Endometrium (tissue), 2 donors: ENCODE results near the gene NACAD.
"Not testable (repeated sequence)": the region's sequence is repeated elsewhere in the genome, so short reads cannot be mapped to it uniquely, and the experiment has no call there.

Source experiments
- FAIRE-seq: peaks from 2 replicates; lab custom pipeline; 2012; peaks lifted over from hg19 to GRCh38; lab: Jason Lieb, UNC
- donor health status: control.
- donor health status: control.

Gene NACAD

GRCh38 chr7:45053941-45054340 is 34.8 kb downstream of the NACAD start:
- no peak for FAIRE-seq

DNA sequence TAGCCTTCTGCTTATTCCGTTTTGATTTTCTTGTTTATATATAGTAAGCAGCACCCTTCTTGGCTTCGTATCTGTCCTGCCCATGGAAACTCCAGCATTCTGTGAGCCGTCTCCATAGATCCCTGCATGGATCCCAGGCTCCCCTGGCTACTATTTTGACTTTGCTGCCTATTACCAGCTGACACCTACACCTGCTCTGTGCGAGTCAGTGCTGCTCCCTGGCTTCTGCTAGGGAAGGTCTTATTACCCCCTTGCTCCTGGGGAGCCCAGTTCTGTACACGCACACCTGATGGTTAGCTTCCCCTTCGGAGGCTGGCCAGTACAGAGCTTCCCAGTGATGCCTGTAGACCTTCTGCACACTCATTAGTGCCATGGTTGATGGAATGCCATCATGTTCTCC is 35.4 kb downstream of the NACAD start:
- FAIRE-seq, result no peak

- FAIRE-seq, result no peak
Measured at GRCh38 chr7:45052011-45052410, 36.8 kb downstream of the NACAD start.

- FAIRE-seq, result no peak
Measured at GRCh38 chr7:45050198-45050597, 38.6 kb downstream of the NACAD start.

DNA sequence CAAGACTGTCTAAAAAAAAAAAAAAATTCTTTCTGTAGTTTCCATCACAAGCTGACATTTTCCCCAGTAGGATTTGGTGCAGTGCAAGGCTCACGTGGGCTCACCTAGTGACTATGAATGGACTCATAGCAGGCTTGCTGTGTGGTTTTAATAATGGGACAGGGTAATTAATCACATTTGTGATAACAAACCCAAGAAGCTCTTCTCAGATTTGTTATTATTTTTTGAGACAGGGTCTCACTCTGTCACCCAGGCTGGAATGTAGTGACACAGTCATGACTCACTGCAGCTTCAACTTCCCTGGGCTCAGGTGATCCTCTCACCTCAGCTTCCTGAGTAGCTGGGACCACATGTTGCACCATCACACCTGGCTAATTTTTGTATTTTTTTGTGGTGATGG is 40.0 kb downstream of the NACAD start:
- FAIRE-seq, result no peak

DNA sequence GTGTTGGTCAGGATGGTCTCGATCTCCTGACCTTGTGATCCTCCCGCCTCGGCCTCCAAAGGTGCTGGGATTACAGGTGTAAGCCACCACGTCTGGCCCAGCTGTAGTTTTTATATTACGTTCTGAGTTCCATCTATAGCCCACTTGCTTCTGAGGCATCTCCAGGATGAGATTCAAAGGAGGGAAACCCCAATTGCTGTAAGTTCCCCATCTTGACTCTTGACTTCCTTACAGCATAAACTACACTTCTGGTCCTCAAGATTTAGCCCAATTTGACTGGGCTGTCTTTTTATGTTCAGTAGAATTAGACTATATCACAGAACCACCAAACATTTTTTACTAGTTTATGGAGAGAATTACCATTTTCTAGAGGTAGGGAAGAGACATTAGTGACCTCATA is 44.4 kb downstream of the NACAD start:
- no peak for FAIRE-seq

DNA sequence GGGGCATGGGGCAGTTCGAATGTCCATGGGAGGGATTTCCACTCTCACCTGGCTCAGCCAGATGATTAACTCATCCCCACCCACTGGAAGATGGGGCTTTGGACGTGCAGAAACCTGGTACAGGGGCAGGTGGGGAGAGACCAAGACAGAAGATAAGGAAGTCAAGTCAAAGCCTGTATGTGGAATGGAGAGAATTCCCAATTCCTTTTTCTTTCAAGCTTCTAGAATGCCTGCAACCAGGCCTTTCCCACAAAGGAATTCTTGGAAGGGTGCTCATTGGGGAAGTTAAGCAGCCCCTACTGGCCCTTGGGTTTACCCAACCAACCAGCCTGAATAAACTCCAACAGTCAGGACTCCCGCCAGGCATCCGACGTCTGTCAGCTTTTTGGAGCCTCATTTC is 49.7 kb downstream of the NACAD start:
- no peak for FAIRE-seq

- no peak for FAIRE-seq
Measured at GRCh38 chr7:45037876-45038275, 50.9 kb downstream of the NACAD start.

DNA sequence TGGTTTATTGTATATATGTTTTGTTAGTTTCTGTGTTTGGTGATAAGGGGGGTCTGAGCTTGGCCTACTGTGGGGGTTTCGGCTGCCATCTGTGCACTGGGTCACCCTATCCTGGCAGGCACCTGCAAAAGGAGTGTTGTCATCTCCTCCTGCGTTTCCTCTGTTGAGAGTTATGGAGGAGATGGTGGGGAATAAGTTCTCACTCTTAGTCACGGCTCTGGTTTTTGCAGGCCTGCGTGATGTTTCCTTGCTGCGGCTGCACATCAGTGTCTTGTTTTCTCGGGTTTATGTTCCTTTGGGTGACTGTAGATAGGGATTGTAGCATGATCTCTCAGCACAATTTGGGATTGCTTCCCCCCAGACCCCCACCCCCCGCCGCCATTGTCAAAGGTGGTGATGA is 52.0 kb downstream of the NACAD start:
- no peak for FAIRE-seq

- FAIRE-seq, result no peak
Measured at GRCh38 chr7:45036317-45036716, 52.5 kb downstream of the NACAD start.

DNA sequence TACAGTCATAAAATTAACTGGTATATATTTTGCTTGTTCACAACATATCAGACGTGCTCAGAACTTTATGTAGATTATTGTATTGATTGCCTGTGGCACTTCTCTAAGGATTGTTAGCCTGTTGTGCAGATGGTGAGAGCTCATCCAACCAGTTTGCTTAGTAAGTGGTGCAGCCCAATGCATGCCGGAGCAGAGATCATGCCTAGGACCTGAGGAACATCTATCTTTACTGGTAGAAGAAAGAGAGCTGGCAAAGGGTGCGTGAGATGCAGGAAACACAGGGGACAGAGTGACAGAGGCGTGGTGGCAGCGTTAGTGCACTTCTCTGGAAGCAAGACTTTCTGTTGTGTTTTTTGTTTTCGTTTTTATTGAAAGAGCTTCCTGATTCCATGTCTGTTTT is 52.9 kb downstream of the NACAD start:
- no peak for FAIRE-seq

GRCh38 chr7:45035371-45035770 is 53.4 kb downstream of the NACAD start:
- no peak for FAIRE-seq

DNA sequence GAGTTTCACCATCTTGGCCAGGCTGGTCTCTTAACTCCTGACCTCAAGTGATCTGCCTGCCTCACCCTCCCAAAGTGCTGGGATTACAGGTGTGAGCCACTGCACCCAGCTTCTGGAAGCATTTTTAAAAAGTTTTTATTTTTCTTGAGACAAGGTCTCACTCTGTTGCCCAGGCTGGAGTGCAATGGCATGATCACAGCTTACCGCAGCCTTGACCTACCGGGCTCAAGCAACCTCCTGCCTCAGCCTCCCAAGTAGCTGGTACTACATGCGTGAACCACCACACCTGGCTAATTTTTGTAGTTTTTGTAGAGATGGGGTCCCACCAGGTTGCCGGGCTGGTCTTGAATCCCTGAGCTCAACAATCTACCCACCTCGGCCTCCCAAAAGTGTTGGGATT is 54.1 kb downstream of the NACAD start:
- not testable (repeated sequence) for FAIRE-seq

GRCh38 chr7:45033931-45034290 is 54.9 kb downstream of the NACAD start:
- no peak for FAIRE-seq

GRCh38 chr7:45033261-45033930 is 55.4 kb downstream of the NACAD start:
- FAIRE-seq, result no peak

DNA sequence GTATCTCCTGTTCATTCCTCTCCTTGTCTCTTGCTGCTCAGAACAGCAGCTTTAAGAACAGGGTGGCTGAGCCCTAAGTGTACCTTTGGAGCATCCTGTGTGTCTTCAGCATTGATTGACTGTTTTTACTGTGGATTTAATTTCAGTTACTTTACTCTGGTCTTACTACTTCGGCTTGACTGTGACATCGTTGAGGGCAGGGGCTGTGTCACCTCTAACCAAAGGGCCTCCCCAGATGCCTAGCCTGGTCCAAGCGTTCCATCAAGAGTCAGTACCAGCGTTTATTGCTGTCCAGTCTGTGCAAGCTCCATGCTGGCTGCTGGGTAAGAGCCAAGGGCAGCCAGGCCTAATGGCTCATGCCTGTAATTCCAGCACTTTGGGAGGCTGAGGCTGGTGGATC is 56.3 kb downstream of the NACAD start:
- no peak for FAIRE-seq

DNA sequence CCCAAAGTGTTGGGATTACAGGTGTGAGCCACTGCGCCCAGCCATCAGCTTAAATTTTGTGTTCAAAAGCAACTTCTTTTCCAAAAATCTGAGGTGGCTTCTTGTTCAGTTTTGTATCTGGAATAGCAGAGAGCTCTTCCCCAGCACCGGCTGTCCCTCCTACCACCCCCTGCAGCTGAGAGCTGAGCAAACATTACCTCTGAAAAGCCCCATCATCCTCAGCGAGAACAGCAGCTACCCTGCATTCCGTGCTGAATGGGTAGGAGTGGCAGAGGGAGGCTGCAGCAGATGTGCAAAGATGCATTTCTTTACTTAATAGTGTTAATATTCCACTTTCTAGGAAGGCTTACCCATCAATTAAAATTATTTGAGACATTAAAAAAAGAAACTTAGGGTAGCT is 56.9 kb downstream of the NACAD start:
- FAIRE-seq, result no peak
